Measurements from ENCODE around the gene LRRIQ4. TPM values are rescaled to one million over a fixed set of nuclear protein-coding genes. Genes with fewer than 3 reads are reported as not detected.

The LRRIQ4 gene
- total RNA-seq, 1 donor = under 0.01 TPM

GRCh38 chr3:169772897-169773816 is 39.5 kb upstream of the LRRIQ4 start, which contains the start of gene MYNN:
TSS of gene MYNN (plus strand) at chr3:169773396. CDS start at chr3:169774296, 900 bp downstream.
- peaks cover 12% of the 10 kb centered on the region for H3K4me1 ChIP-seq (ENCODE audit: insufficient read depth, low read length)
- DNase-seq (ENCODE audit: insufficient read length, low spot score, missing footprints) = peak; percentile 86
- H3K4me2 ChIP-seq (ENCODE audit: insufficient read depth, low read length) = peak within 1 kb of the TSS; percentile 99
- H3K4me3 ChIP-seq (ENCODE audit: insufficient read depth, low read length) = peak within 1 kb of the TSS; percentile 100
- peaks cover 21% of the 10 kb centered on the region for H4K20me1 ChIP-seq (ENCODE audit: insufficient read depth, low read length)
- H3K9me3 ChIP-seq (ENCODE audit: low read depth, low read length) = no peaks in the 10 kb centered on the region
- TF ChIP-seq CTCF (IDR thresholded peaks at IDR 0.05; ENCODE audit: extremely low read depth, low read depth, low read length) = peak; percentile 24
- peak within 1 kb of the TSS; percentile 99 for H2AFZ ChIP-seq (ENCODE audit: low read length)
- no peaks in the 10 kb centered on the region for H3K27me3 ChIP-seq (ENCODE audit: insufficient read depth, low read length)
- peaks cover 49% of the 10 kb centered on the region for H3K79me2 ChIP-seq (ENCODE audit: insufficient read depth, low read length)
- peaks cover 32% of the 10 kb centered on the region for H3K36me3 ChIP-seq (ENCODE audit: insufficient read depth, low read length)
- peak within 1 kb of the TSS; percentile 95 for H3K27ac ChIP-seq (ENCODE audit: low read depth, low read length)

GRCh38 chr3:169774186-169774585 is 38.5 kb upstream of the LRRIQ4 start:
- peaks cover 12% of the 10 kb centered on the region for H3K4me1 ChIP-seq (ENCODE audit: insufficient read depth, low read length)
- peak overlapping the region; percentile 100 for H3K4me3 ChIP-seq (ENCODE audit: insufficient read depth, low read length)
- no peaks in the 10 kb centered on the region for H3K9me3 ChIP-seq (ENCODE audit: low read depth, low read length)
- peaks cover 21% of the 10 kb centered on the region for H4K20me1 ChIP-seq (ENCODE audit: insufficient read depth, low read length)
- peak overlapping the region; percentile 95 for H3K27ac ChIP-seq (ENCODE audit: low read depth, low read length)
- H3K79me2 ChIP-seq (ENCODE audit: insufficient read depth, low read length) = peaks cover 56% of the 10 kb centered on the region
- H3K36me3 ChIP-seq (ENCODE audit: insufficient read depth, low read length) = peaks cover 42% of the 10 kb centered on the region
- no peak overlapping the region for H2AFZ ChIP-seq (ENCODE audit: low read length)
- no peak for TF ChIP-seq CTCF (IDR thresholded peaks at IDR 0.05; ENCODE audit: extremely low read depth, low read depth, low read length)
- no peak for DNase-seq (ENCODE audit: insufficient read length, low spot score, missing footprints)
- H3K4me2 ChIP-seq (ENCODE audit: insufficient read depth, low read length) = peak overlapping the region; percentile 99
- no peaks in the 10 kb centered on the region for H3K27me3 ChIP-seq (ENCODE audit: insufficient read depth, low read length)

- peaks cover 74% of the 10 kb centered on the region for H3K79me2 ChIP-seq (ENCODE audit: insufficient read depth, low read length)
- no peak overlapping the region for H3K27ac ChIP-seq (ENCODE audit: low read depth, low read length)
- H3K4me1 ChIP-seq (ENCODE audit: insufficient read depth, low read length) = peaks cover 12% of the 10 kb centered on the region
- DNase-seq (ENCODE audit: insufficient read length, low spot score, missing footprints) = no peak
- H3K4me3 ChIP-seq (ENCODE audit: insufficient read depth, low read length) = no peak overlapping the region
- no peaks in the 10 kb centered on the region for H3K9me3 ChIP-seq (ENCODE audit: low read depth, low read length)
- H3K36me3 ChIP-seq (ENCODE audit: insufficient read depth, low read length) = peaks cover 78% of the 10 kb centered on the region
- H3K27me3 ChIP-seq (ENCODE audit: insufficient read depth, low read length) = no peaks in the 10 kb centered on the region
- no peak overlapping the region for H3K4me2 ChIP-seq (ENCODE audit: insufficient read depth, low read length)
- no peak overlapping the region for H2AFZ ChIP-seq (ENCODE audit: low read length)
- H4K20me1 ChIP-seq (ENCODE audit: insufficient read depth, low read length) = peaks cover 24% of the 10 kb centered on the region
- no peak for TF ChIP-seq CTCF (IDR thresholded peaks at IDR 0.05; ENCODE audit: extremely low read depth, low read depth, low read length)
These were observed 34.8 kb upstream of the LRRIQ4 start for GRCh38 chr3:169777822-169778221.

- Histone ChIP-seq H3K4me3 (ENCODE audit: insufficient read depth, low read length) (no peak overlapping the region), H3K4me2 (ENCODE audit: insufficient read depth, low read length) (no peak overlapping the region), H3K79me2 (ENCODE audit: insufficient read depth, low read length) (peaks cover 46% of the 10 kb centered on the region), H4K20me1 (ENCODE audit: insufficient read depth, low read length) (peaks cover 8% of the 10 kb centered on the region), H2AFZ (ENCODE audit: low read length) (no peak overlapping the region), H3K36me3 (ENCODE audit: insufficient read depth, low read length) (peaks cover 91% of the 10 kb centered on the region), H3K4me1 (ENCODE audit: insufficient read depth, low read length) (no peaks in the 10 kb centered on the region), H3K27ac (ENCODE audit: low read depth, low read length) (no peak overlapping the region), H3K27me3 (ENCODE audit: insufficient read depth, low read length) (no peaks in the 10 kb centered on the region), H3K9me3 (ENCODE audit: low read depth, low read length) (no peaks in the 10 kb centered on the region)
- no peak for TF ChIP-seq CTCF (IDR thresholded peaks at IDR 0.05; ENCODE audit: extremely low read depth, low read depth, low read length)
- no peak for DNase-seq (ENCODE audit: insufficient read length, low spot score, missing footprints)
These were observed 31.9 kb upstream of the LRRIQ4 start for GRCh38 chr3:169780742-169781141.
